ENCODE data around the gene SETD3. TPM values are rescaled to one million over a fixed set of nuclear protein-coding genes. Genes with fewer than 3 reads are reported as not detected.

SETD3 gene
- total RNA-seq, 6 donors from 2014 or later = 59.7 to 99.2 (median 77.6) TPM

DNA sequence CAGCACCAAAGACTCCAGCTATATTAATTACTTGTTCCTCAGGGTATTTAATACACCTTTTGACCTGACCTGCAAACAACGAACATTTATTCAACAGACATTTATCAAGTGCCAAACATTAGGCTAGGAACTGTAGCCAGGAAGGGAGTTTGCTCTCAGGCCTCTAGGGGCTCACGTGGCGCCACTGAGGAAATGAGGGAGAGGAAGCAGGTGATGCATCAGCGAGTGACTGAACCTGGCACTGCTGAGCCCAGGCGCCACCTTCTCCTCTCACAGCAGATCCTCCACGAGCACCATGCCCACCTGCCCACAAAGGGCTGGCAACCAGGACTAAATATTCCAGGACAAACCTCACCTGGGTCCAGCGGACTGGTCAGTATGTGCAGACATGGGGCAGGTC lies 50.2 kb downstream of the SETD3 start:
- 67 to 72% methylated on average over 7 of the region's 7 CpGs for WGBS, 2 donors
- Histone ChIP-seq H3K4me1 (peaks cover 0 to 17% (median 11%) of the 10 kb centered on the region in 4 donors), H3K9me3 (peaks cover 0 to 3% (median 1%) of the 10 kb centered on the region in 4 donors), H3K27ac (no peak overlapping the region), H3K27me3 (no peaks in the 10 kb centered on the region), H3K4me3 (no peak overlapping the region), H3K36me3 (peaks cover 0 to 47% (median 16%) of the 10 kb centered on the region in 4 donors)
- TF ChIP-seq, protein P1, sequence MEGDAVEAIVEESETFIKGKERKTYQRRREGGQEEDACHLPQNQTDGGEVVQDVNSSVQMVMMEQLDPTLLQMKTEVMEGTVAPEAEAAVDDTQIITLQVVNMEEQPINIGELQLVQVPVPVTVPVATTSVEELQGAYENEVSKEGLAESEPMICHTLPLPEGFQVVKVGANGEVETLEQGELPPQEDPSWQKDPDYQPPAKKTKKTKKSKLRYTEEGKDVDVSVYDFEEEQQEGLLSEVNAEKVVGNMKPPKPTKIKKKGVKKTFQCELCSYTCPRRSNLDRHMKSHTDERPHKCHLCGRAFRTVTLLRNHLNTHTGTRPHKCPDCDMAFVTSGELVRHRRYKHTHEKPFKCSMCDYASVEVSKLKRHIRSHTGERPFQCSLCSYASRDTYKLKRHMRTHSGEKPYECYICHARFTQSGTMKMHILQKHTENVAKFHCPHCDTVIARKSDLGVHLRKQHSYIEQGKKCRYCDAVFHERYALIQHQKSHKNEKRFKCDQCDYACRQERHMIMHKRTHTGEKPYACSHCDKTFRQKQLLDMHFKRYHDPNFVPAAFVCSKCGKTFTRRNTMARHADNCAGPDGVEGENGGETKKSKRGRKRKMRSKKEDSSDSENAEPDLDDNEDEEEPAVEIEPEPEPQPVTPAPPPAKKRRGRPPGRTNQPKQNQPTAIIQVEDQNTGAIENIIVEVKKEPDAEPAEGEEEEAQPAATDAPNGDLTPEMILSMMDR (IDR thresholded peaks at IDR 0.05) = peak in 2 of 6 experiments; percentile 12 to 41
- no peak for TF ChIP-seq EP300 (IDR thresholded peaks at IDR 0.05)
- DNase-seq (peak in 1 of 2 donors; percentile 58), ATAC-seq (ENCODE audit: low FRiP score in 2 of 2) (peak in 1 of 2 donors; percentile 57)

DNA sequence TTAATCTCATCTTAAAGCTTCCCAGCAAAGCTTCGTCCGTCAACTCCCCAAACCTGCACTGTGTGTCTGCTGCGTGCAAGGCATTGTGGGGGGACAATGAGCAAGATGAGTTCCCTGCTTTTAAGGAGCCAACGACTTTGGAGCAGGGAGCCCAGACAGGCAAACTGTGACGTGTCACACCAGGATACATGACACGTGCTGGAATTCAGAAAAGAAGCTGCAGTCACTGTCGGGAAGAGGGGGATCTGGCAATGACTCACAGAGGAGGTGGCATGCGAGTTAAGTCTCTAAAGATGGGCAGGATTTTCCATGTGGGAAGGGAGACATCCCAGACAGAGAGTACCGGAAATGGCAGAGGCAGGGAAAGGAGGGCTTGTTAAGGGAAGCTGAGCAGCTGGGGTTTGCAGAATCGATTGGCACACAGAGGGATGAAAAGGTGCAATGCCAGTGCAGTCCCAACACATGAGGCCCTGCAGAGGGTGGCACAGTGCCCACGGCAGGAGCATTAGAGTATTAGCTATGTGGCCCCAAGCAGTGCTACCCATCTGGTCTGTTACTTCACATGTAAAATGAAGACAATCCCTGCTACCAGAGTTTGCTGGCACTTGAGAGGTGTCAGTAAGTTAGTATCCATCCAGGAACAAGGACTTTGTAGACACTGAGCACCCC lies 52.9 kb downstream of the SETD3 start:
- no peak overlapping the region for H3K4me3 ChIP-seq
- WGBS, 2 donors = 77 to 89% methylated on average over 11 of the region's 11 CpGs
- DNase-seq (no peak), ATAC-seq (ENCODE audit: low FRiP score in 2 of 2) (no peak)
- no peaks in the 10 kb centered on the region for H3K27me3 ChIP-seq
- no peak overlapping the region for H3K27ac ChIP-seq
- peaks cover 0 to 3% (median 1%) of the 10 kb centered on the region in 4 donors for H3K9me3 ChIP-seq
- no peak for TF ChIP-seq POLR2AphosphoS5 (IDR thresholded peaks at IDR 0.05)
- TF ChIP-seq EP300 (IDR thresholded peaks at IDR 0.05) = no peak
- TF ChIP-seq, protein P1 (IDR thresholded peaks at IDR 0.05) = no peak
- no peak for TF ChIP-seq POLR2A (IDR thresholded peaks at IDR 0.05)
- H3K36me3 ChIP-seq = peaks cover 0 to 35% (median 13%) of the 10 kb centered on the region in 4 donors
- peaks cover 4 to 33% (median 21%) of the 10 kb centered on the region in 4 donors for H3K4me1 ChIP-seq

DNA sequence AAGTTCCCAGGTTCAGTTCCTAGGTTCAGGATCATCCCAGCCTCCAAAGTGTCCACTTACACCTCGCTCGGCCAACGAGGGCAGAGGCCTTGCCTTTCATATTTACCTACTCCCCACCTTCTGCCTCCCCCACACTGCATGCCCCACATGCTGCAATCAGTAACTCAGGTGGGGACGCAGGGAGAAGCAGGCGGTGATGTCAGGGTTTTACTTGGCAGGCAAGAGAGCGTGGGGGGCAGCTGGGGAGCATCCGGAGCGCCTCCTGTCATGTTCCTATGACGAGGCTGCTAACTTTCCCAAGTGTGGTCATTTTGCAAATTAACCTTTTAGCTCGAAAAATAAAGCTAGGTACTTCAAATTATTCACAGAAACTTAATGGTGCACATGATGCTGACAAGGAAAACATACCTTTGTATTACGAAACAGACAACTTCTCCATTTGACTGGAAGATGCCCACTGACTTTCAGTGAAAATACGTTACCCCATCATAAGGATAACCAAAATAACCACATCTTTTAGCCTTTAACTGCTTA lies 53.8 kb downstream of the SETD3 start:
- ATAC-seq (ENCODE audit: low FRiP score in 2 of 2) = no peak
- H3K9me3 ChIP-seq = peaks cover 0 to 3% (median 1%) of the 10 kb centered on the region in 4 donors
- H3K27me3 ChIP-seq = no peaks in the 10 kb centered on the region
- H3K4me3 ChIP-seq = no peak overlapping the region
- peaks cover 4 to 34% (median 21%) of the 10 kb centered on the region in 4 donors for H3K4me1 ChIP-seq
- no peak for DNase-seq
- TF ChIP-seq EP300 (IDR thresholded peaks at IDR 0.05) (no peak), POLR2A (IDR thresholded peaks at IDR 0.05) (no peak), POLR2AphosphoS5 (IDR thresholded peaks at IDR 0.05) (no peak)
- TF ChIP-seq, protein P1 (IDR thresholded peaks at IDR 0.05) = no peak
- peaks cover 0 to 27% (median 11%) of the 10 kb centered on the region in 4 donors for H3K36me3 ChIP-seq
- WGBS, 2 donors = 86 to 88% methylated on average over 12 of the region's 12 CpGs
- H3K27ac ChIP-seq = no peak overlapping the region

DNA sequence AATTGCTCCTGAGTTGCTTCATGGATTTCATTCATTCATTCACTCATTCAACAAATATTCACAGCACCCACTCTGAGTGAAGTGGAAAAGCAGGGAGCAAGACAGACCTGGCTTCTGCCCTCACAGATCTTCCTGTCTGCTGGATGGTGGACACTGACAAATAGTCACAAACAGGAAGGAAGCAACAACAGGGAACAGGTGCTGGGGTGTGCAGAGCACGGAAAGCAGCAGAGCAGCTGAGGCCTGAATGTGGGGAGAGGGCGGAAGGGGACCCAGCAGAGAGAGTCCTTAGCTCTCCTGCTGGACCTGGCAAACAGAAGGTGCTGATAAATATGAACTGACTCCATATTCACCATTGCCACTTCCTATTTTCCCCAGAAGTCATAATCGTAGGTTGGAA lies 54.4 kb downstream of the SETD3 start:
- ATAC-seq (ENCODE audit: low FRiP score in 2 of 2) (no peak), DNase-seq (no peak)
- peak overlapping the region in 1 of 4 donors; percentile 19 for H3K27ac ChIP-seq
- peaks cover 4 to 40% (median 21%) of the 10 kb centered on the region in 4 donors for H3K4me1 ChIP-seq
- H3K4me3 ChIP-seq = no peak overlapping the region
- TF ChIP-seq POLR2A (IDR thresholded peaks at IDR 0.05) (no peak), POLR2AphosphoS5 (IDR thresholded peaks at IDR 0.05) (no peak), EP300 (IDR thresholded peaks at IDR 0.05) (no peak)
- TF ChIP-seq, protein P1 (IDR thresholded peaks at IDR 0.05) = no peak
- H3K27me3 ChIP-seq = no peaks in the 10 kb centered on the region
- WGBS, 2 donors = 75 to 86% methylated on average over 3 of the region's 3 CpGs
- peaks cover 0 to 3% (median 1%) of the 10 kb centered on the region in 4 donors for H3K9me3 ChIP-seq
- peaks cover 0 to 27% (median 11%) of the 10 kb centered on the region in 4 donors for H3K36me3 ChIP-seq

Data from upper lobe of left lung (tissue), 6 donors.